Hepatocyte (in vitro differentiated cells): ENCODE measurements around the gene GDPD5. TPM values are rescaled to one million over a fixed set of nuclear protein-coding genes. Genes with fewer than 3 reads are reported as not detected.

Experiments used
- DNase-seq: peaks from one replicate; pipeline ENCODE4 v3.0.0-alpha.2; 2016; ENCODE audit warnings: low spot score
- H2AFZ ChIP-seq: fragments of 200-600 bp; sonication (generic); 2 replicates; pipeline ENCODE4 v1.6.0; 2016; ENCODE audit warnings: antibody characterized with exemption, mild to moderate bottlenecking
- H3K27ac ChIP-seq: fragments of 200-600 bp; sonication (generic); 2 replicates; pipeline ENCODE4 v1.5.1; 2016; ENCODE audit warnings: mild to moderate bottlenecking
- H3K27me3 ChIP-seq: fragments of 200-600 bp; sonication (generic); 2 replicates; pipeline ENCODE4 v1.6.1; 2016
- H3K36me3 ChIP-seq: fragments of 200-600 bp; sonication (generic); replicated peaks from 2 replicates; pipeline ENCODE4 v1.5.1; 2016; ENCODE audit warnings: low read depth; ENCODE audit not compliant: insufficient read depth
- H3K4me1 ChIP-seq: fragments of 200-600 bp; sonication (generic); 2 replicates; pipeline ENCODE4 v1.5.1; 2016; ENCODE audit warnings: mild to moderate bottlenecking, moderate library complexity; ENCODE audit not compliant: insufficient read depth
- H3K4me2 ChIP-seq: fragments of 200-600 bp; sonication (generic); 2 replicates; pipeline ENCODE4 v1.6.0; 2016
- H3K4me3 ChIP-seq: fragments of 200-600 bp; sonication (generic); 2 replicates; pipeline ENCODE4 v1.5.1; 2016; ENCODE audit warnings: mild to moderate bottlenecking
- H3K79me2 ChIP-seq: fragments of 200-600 bp; sonication (generic); 2 replicates; pipeline ENCODE4 v1.6.0; 2017; ENCODE audit warnings: mild to moderate bottlenecking
- H3K9me2 ChIP-seq: fragments of 200-600 bp; sonication (generic); replicated peaks from 2 replicates; pipeline ENCODE4 v1.6.0; 2017; ENCODE audit warnings: mild to moderate bottlenecking; ENCODE audit not compliant: insufficient read depth
- H3K9me3 ChIP-seq: fragments of 200-600 bp; sonication (generic); 2 replicates; pipeline ENCODE4 v1.5.1; 2016; ENCODE audit warnings: low read depth, mild to moderate bottlenecking
- H4K20me1 ChIP-seq: fragments of 200-600 bp; sonication (generic); 2 replicates; pipeline ENCODE4 v1.6.0; 2016; ENCODE audit warnings: mild to moderate bottlenecking; ENCODE audit not compliant: insufficient read depth, poor library complexity, severe bottlenecking
- CTCF ChIP-seq: fragments of 200-600 bp; sonication (generic); IDR thresholded peaks from 2 replicates; pipeline ENCODE4 v1.5.1; 2016; ENCODE audit warnings: antibody characterized with exemption, mild to moderate bottlenecking; ENCODE audit not compliant: poor library complexity
- EZH2 ChIP-seq: fragments of 200-600 bp; sonication (generic); IDR thresholded peaks from 2 replicates; pipeline ENCODE4 v1.6.1; 2016; ENCODE audit warnings: antibody characterized with exemption, mild to moderate bottlenecking, borderline replicate concordance
- EZH2phosphoT487 ChIP-seq: fragments of 200-600 bp; sonication (generic); IDR thresholded peaks from one replicate; pipeline ENCODE4 v1.6.1; 2018; ENCODE audit warnings: antibody characterized with exemption, mild to moderate bottlenecking, low read depth, moderate library complexity; ENCODE audit not compliant: unreplicated experiment, severe bottlenecking
- WGBS: methylation state at CpG from one replicate; pipeline ENCODE4 v1.1.6; 2016; ENCODE audit warnings: low lambda C conversion rate; ENCODE audit errors: missing lambda C conversion rate; 5-methylcytosine and 5-hydroxymethylcytosine counted together
- polyA plus RNA-seq: library from polyadenylated mRNA; unstranded; fragments of >200 nt; fragmentation: Nextera tagmentation; extraction: Ambion mirVana; gene quantifications from 2 replicates; pipeline ENCODE4 v1.2.1, GENCODE V29; 2016
- total RNA-seq: library from RNA; depleted of rRNA; stranded (reverse); fragments of >200 nt; gene quantifications from 2 replicates; pipeline ENCODE4 v1.2.3, GENCODE V29; 2014

The GDPD5 gene
- total and polyA plus RNA-seq, 2 experiments from 2014 or later: 5.2 to 8.9 TPM

- no peaks in the 10 kb centered on the region for H4K20me1 ChIP-seq
- WGBS: 97% methylated on average over 9 of the region's 9 CpGs
- H3K27me3 ChIP-seq: peaks cover 21% of the 10 kb centered on the region
- no peaks in the 10 kb centered on the region for H3K36me3 ChIP-seq
- H2AFZ ChIP-seq: no peak overlapping the region
- TF ChIP-seq EZH2phosphoT487: no peak
- no peak for TF ChIP-seq CTCF
- TF ChIP-seq EZH2: no peak
- H3K79me2 ChIP-seq: no peaks in the 10 kb centered on the region
- H3K4me1 ChIP-seq: no peaks in the 10 kb centered on the region
- H3K9me3 ChIP-seq: no peaks in the 10 kb centered on the region
- H3K27ac ChIP-seq: no peak overlapping the region
- H3K9me2 ChIP-seq: no peaks in the 10 kb centered on the region
- no peak overlapping the region for H3K4me2 ChIP-seq
- no peak for DNase-seq
- H3K4me3 ChIP-seq: no peak overlapping the region
Measured at GRCh38 chr11:75436806-75437205, 88.9 kb downstream of the GDPD5 start.

GRCh38 chr11:75435571-75435925 is 90.2 kb downstream of the GDPD5 start:
- TF ChIP-seq CTCF (no peak), EZH2 (no peak), EZH2phosphoT487 (no peak)
- H3K36me3 ChIP-seq: no peaks in the 10 kb centered on the region
- DNase-seq: no peak
- no peaks in the 10 kb centered on the region for H3K9me2 ChIP-seq
- H3K79me2 ChIP-seq: no peaks in the 10 kb centered on the region
- H4K20me1 ChIP-seq: no peaks in the 10 kb centered on the region
- H3K4me3 ChIP-seq: no peak overlapping the region
- H3K27me3 ChIP-seq: peaks cover 33% of the 10 kb centered on the region
- H3K4me2 ChIP-seq: no peak overlapping the region
- no peak overlapping the region for H2AFZ ChIP-seq
- no peaks in the 10 kb centered on the region for H3K4me1 ChIP-seq
- H3K9me3 ChIP-seq: no peaks in the 10 kb centered on the region
- no peak overlapping the region for H3K27ac ChIP-seq
- 89% methylated on average over 9 of the region's 9 CpGs for WGBS

- no peak overlapping the region for H3K4me2 ChIP-seq
Measured at GRCh38 chr11:75434886-75435570, 90.7 kb downstream of the GDPD5 start.

More at GRCh38 chr11:75434886-75435570, 90.7 kb downstream of the GDPD5 start:
- no peak overlapping the region for H2AFZ ChIP-seq
- H3K4me1 ChIP-seq: no peaks in the 10 kb centered on the region
- H3K9me2 ChIP-seq: no peaks in the 10 kb centered on the region
- 90% methylated on average over 11 of the region's 12 CpGs for WGBS
- H3K79me2 ChIP-seq: no peaks in the 10 kb centered on the region
- no peak overlapping the region for H3K27ac ChIP-seq
- H3K36me3 ChIP-seq: no peaks in the 10 kb centered on the region
- H3K4me3 ChIP-seq: no peak overlapping the region
- no peak for TF ChIP-seq CTCF
- no peaks in the 10 kb centered on the region for H3K9me3 ChIP-seq
- H4K20me1 ChIP-seq: no peaks in the 10 kb centered on the region
- DNase-seq: no peak
- H3K27me3 ChIP-seq: peaks cover 35% of the 10 kb centered on the region
